Parathyroid adenoma (tissue), 2 donors: ENCODE results near the gene NRROS.

Experiments used
- H2AFZ ChIP-seq: fragments of 300-600 bp; sonication (generic); one replicate; pipeline ENCODE4 v1.7.0; 2017; ENCODE audit warnings: antibody characterized with exemption, mild to moderate bottlenecking
- H3K27ac ChIP-seq: fragments of 300-600 bp; sonication (generic); one replicate; pipeline ENCODE4 v1.7.0; 2017
- H3K27me3 ChIP-seq: fragments of 300-600 bp; sonication (generic); one replicate; pipeline ENCODE4 v1.7.0; 2017; ENCODE audit warnings: low read length; ENCODE audit not compliant: control insufficient read depth, insufficient read depth
- H3K36me3 ChIP-seq: fragments of 300-600 bp; sonication (generic); one replicate; pipeline ENCODE4 v1.7.0; 2017; ENCODE audit warnings: low read length; ENCODE audit not compliant: control insufficient read depth, insufficient read depth
- H3K4me1 ChIP-seq: fragments of 300-600 bp; sonication (generic); one replicate; pipeline ENCODE4 v1.7.0; 2017; ENCODE audit warnings: control low read depth
- H3K4me2 ChIP-seq: fragments of 300-600 bp; sonication (generic); one replicate; pipeline ENCODE4 v1.7.0; 2017; ENCODE audit warnings: low read length
- H3K4me3 ChIP-seq: fragments of 300-600 bp; sonication (generic); one replicate; pipeline ENCODE4 v1.7.0; 2017; ENCODE audit warnings: low read depth, low read length
- H3K79me2 ChIP-seq: fragments of 300-600 bp; sonication (generic); one replicate; pipeline ENCODE4 v1.7.0; 2017; ENCODE audit warnings: control low read depth
- H3K9ac ChIP-seq: fragments of 300-600 bp; sonication (generic); one replicate; pipeline ENCODE4 v1.7.0; 2017; ENCODE audit warnings: mild to moderate bottlenecking
- H3K9me3 ChIP-seq: fragments of 300-600 bp; sonication (generic); one replicate; pipeline ENCODE4 v1.7.0; 2017; ENCODE audit warnings: low read length; ENCODE audit not compliant: control insufficient read depth
- CTCF ChIP-seq: fragments of 300-600 bp; sonication (generic); IDR thresholded peaks from one replicate; pipeline ENCODE4 v1.7.0; 2017; ENCODE audit warnings: antibody characterized with exemption, mild to moderate bottlenecking
- donor health status: primary hyperparathyroidism.

Gene NRROS

GRCh38 chr3:196624067-196624790 is 15.3 kb upstream of the NRROS start:
- H3K4me3 ChIP-seq, result no peak overlapping the region
- TF ChIP-seq CTCF, result no peak

DNA sequence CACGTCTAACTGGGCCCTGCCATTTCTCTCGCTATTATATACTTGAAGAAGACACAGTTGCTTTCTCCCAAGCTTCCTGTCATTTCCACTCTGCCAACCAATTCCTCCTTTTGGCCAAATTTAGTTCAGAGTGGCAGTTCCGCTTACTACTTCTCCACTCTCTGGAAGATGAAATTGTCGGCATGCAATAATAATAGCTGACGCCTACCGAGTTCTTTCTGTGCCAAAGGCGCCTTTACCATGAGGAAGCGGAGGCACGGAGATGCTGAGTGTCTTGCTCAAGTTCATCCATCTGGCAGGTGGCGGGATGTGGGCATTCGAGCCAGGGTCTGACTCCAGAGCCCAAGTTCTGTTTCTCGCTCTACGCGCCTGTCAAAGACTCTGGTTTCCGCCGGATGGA is 14.6 kb upstream of the NRROS start:
- no peak overlapping the region for H2AFZ ChIP-seq
- no peak overlapping the region for H3K4me2 ChIP-seq
- H3K27ac ChIP-seq, result peak overlapping the region; percentile 19
- no peak overlapping the region for H3K9ac ChIP-seq
- H3K4me3 ChIP-seq, result no peak overlapping the region
- H3K36me3 ChIP-seq, result no peaks in the 10 kb centered on the region
- no peaks in the 10 kb centered on the region for H3K27me3 ChIP-seq
- H3K79me2 ChIP-seq, result no peaks in the 10 kb centered on the region
- TF ChIP-seq CTCF, result no peak
- H3K9me3 ChIP-seq, result no peaks in the 10 kb centered on the region
- no peaks in the 10 kb centered on the region for H3K4me1 ChIP-seq

More at GRCh38 chr3:196624067-196624790, 15.3 kb upstream of the NRROS start:
- no peaks in the 10 kb centered on the region for H3K27me3 ChIP-seq
- no peaks in the 10 kb centered on the region for H3K36me3 ChIP-seq
- H3K4me2 ChIP-seq, result no peak overlapping the region
- H3K27ac ChIP-seq, result peak overlapping the region; percentile 19
- H3K9me3 ChIP-seq, result no peaks in the 10 kb centered on the region
- no peaks in the 10 kb centered on the region for H3K4me1 ChIP-seq
- no peak overlapping the region for H3K9ac ChIP-seq
- H2AFZ ChIP-seq, result peak overlapping the region; percentile 11
- H3K79me2 ChIP-seq, result no peaks in the 10 kb centered on the region

DNA sequence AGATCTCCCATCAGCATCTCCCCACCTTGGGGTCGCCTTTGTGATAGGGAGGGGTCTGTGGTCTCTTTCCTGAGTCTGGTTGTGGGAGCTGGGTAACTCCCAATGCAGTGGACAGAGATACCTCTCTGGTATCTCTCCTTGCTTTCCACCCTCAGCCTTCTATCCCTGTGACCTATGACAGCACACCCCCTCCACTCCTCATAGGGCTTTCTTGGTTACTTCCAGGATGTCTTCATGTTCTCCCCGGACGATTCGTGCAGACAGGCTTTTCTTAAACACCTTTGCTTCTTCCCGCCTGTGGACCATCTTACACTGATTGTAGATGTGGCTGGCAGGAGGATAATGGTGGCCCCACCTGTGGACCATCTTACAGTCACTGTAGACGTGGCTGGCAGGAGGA is 14.2 kb upstream of the NRROS start:
- Histone ChIP-seq H3K27me3 (no peaks in the 10 kb centered on the region), H3K9ac (no peak overlapping the region), H3K36me3 (no peaks in the 10 kb centered on the region), H2AFZ (no peak overlapping the region), H3K4me3 (no peak overlapping the region), H3K4me1 (no peaks in the 10 kb centered on the region), H3K4me2 (no peak overlapping the region), H3K79me2 (no peaks in the 10 kb centered on the region), H3K27ac (no peak overlapping the region), H3K9me3 (no peaks in the 10 kb centered on the region)
- TF ChIP-seq CTCF, result no peak

GRCh38 chr3:196627918-196628231 is 11.6 kb upstream of the NRROS start:
- no peak for TF ChIP-seq CTCF
- Histone ChIP-seq H3K9ac (no peak overlapping the region), H3K27me3 (no peaks in the 10 kb centered on the region), H3K79me2 (no peaks in the 10 kb centered on the region), H3K4me3 (no peak overlapping the region), H3K9me3 (no peaks in the 10 kb centered on the region), H3K36me3 (no peaks in the 10 kb centered on the region), H3K4me1 (peaks cover 4% of the 10 kb centered on the region), H3K4me2 (no peak overlapping the region), H3K27ac (no peak overlapping the region), H2AFZ (no peak overlapping the region)

- no peaks in the 10 kb centered on the region for H3K9me3 ChIP-seq
- no peak overlapping the region for H3K4me3 ChIP-seq
- H2AFZ ChIP-seq, result no peak overlapping the region
- H3K79me2 ChIP-seq, result no peaks in the 10 kb centered on the region
- H3K4me2 ChIP-seq, result no peak overlapping the region
- no peaks in the 10 kb centered on the region for H3K36me3 ChIP-seq
- H3K27ac ChIP-seq, result no peak overlapping the region
- TF ChIP-seq CTCF, result no peak
- no peaks in the 10 kb centered on the region for H3K27me3 ChIP-seq
- H3K9ac ChIP-seq, result no peak overlapping the region
- peaks cover 4% of the 10 kb centered on the region for H3K4me1 ChIP-seq
Observed at GRCh38 chr3:196629228-196629627, 10.3 kb upstream of the NRROS start.
